H1 (cell line): ENCODE results near the gene OSBP2. TPM values are rescaled to one million over a fixed set of nuclear protein-coding genes. Genes with fewer than 3 reads are reported as not detected.

Source experiments
- CTCF ChIA-PET: fragments of 300-600 bp; sonication (Branson Sonifier 250); formaldehyde crosslinking; loops from one replicate; lab custom pipeline; 2021; ENCODE audit not compliant: partially characterized antibody; lab: Charles Lee
- POLR2A ChIA-PET: fragments of 300-600 bp; sonication (Branson Sonifier 250); formaldehyde crosslinking; loops from one replicate; lab custom pipeline; 2021; ENCODE audit warnings: inconsistent platforms; ENCODE audit not compliant: partially characterized antibody; lab: Charles Lee
- DNase-seq, 2 experiments: peaks; one replicate each; pipeline versions ENCODE4 v3.0.0 to v3.0.0-alpha.2; 2010 to 2022; ENCODE audit warnings: low spot score in 2 of 2, low read depth in 1 of 2, mixed read lengths in 1 of 2
- FAIRE-seq: peaks from 2 replicates; lab custom pipeline; 2011; peaks lifted over from hg19 to GRCh38; lab: Jason Lieb, UNC
- H2AFZ ChIP-seq: 2 replicates; pipeline ENCODE4 v1.8.1; 2012; ENCODE audit warnings: low read length, inconsistent platforms
- H2AK5ac ChIP-seq: 2 replicates; pipeline ENCODE4 v1.6.1; 2013; ENCODE audit warnings: low read depth, low read length
- H2BK120ac ChIP-seq: replicated peaks from 2 replicates; pipeline ENCODE3; 2013; ENCODE audit warnings: low read depth, low read length, inconsistent platforms
- H2BK12ac ChIP-seq: 2 replicates; pipeline ENCODE4 v1.6.1; 2013; ENCODE audit warnings: low read depth, low read length
- H2BK15ac ChIP-seq: 2 replicates; pipeline ENCODE4 v1.6.1; 2013; ENCODE audit warnings: low read length
- H2BK20ac ChIP-seq: 2 replicates; pipeline ENCODE4 v1.6.1; 2013; ENCODE audit warnings: low read length
- H2BK5ac ChIP-seq: 2 replicates; pipeline ENCODE4 v1.6.1; 2013; ENCODE audit warnings: low read depth, low read length
- H3K14ac ChIP-seq: 2 replicates; pipeline ENCODE4 v1.6.1; 2013; ENCODE audit warnings: inconsistent platforms; ENCODE audit not compliant: insufficient read length
- H3K18ac ChIP-seq: 2 replicates; pipeline ENCODE4 v1.6.1; 2013; ENCODE audit warnings: low read length; ENCODE audit errors: extremely low read depth
- H3K23ac ChIP-seq: 2 replicates; pipeline ENCODE4 v1.6.1; 2013; ENCODE audit warnings: inconsistent platforms; ENCODE audit not compliant: insufficient read length
- H3K23me2 ChIP-seq: 2 replicates; pipeline ENCODE4 v1.6.1; 2013; ENCODE audit warnings: low read depth, low read length
- H3K27ac ChIP-seq: 2 replicates; pipeline ENCODE4 v1.6.1; 2011; ENCODE audit warnings: low read depth, low read length, inconsistent platforms
- H3K27me3 ChIP-seq, 4 experiments: replicated peaks in 1 of 4; 1 replicate in 1 of 4; 2 replicates in 3 of 4; pipeline versions ENCODE4 v1.6.1 to v1.8.1; 2011 to 2013; ENCODE audit warnings: low read length in 3 of 4, mild to moderate bottlenecking in 3 of 4, inconsistent platforms in 2 of 4, mixed read lengths in 2 of 4, moderate library complexity in 1 of 4; ENCODE audit not compliant: control insufficient read depth in 3 of 4, insufficient read depth in 3 of 4; ENCODE audit errors: extremely low read depth in 1 of 4
- H3K36me3 ChIP-seq, 4 experiments: 2 replicates each; pipeline versions ENCODE4 v1.6.1 to v1.8.1; 2011 to 2013; ENCODE audit warnings: mild to moderate bottlenecking in 4 of 4, low read length in 3 of 4, moderate library complexity in 2 of 4, control low read depth in 1 of 4, inconsistent platforms in 1 of 4; ENCODE audit not compliant: insufficient read depth in 4 of 4, control insufficient read depth in 2 of 4
- H3K4ac ChIP-seq: replicated peaks from 2 replicates; pipeline ENCODE3; 2013; ENCODE audit warnings: low read length, low read depth, mixed read lengths, inconsistent platforms; ENCODE audit not compliant: insufficient read length
- H3K4me1 ChIP-seq, 4 experiments: replicated peaks in 1 of 4; 1 replicate in 1 of 4; 2 replicates in 3 of 4; pipeline versions ENCODE4 v1.6.1 to v1.8.1; 2011 to 2013; ENCODE audit warnings: low read length in 3 of 4, inconsistent platforms in 2 of 4, mixed read lengths in 1 of 4; ENCODE audit not compliant: insufficient read depth in 4 of 4, control insufficient read depth in 3 of 4
- H3K4me2 ChIP-seq, 2 experiments: 2 replicates each; pipeline versions ENCODE4 v1.6.1 to v1.8.1; 2011 to 2013; ENCODE audit warnings: low read depth in 2 of 2, low read length in 2 of 2, control low read depth in 1 of 2, inconsistent platforms in 1 of 2, mild to moderate bottlenecking in 1 of 2; ENCODE audit not compliant: insufficient read depth in 1 of 2
- H3K4me3 ChIP-seq, 4 experiments: fragments of 200-600, 300-600 bp in 1 of 4; sonication (generic), shearing (Covaris generic), sonication (Bioruptor Twin) in 1 of 4; 2 replicates each; pipeline versions ENCODE4 v1.5.1 to v1.8.1; 2011 to 2016; ENCODE audit warnings: low read length in 4 of 4, low read depth in 3 of 4, control low read depth in 2 of 4, inconsistent platforms in 2 of 4, mild to moderate bottlenecking in 2 of 4, mixed read lengths in 1 of 4, moderate library complexity in 1 of 4; ENCODE audit not compliant: insufficient read depth in 2 of 4; ENCODE audit errors: extremely low read depth in 1 of 4
- H3K56ac ChIP-seq: replicated peaks from 2 replicates; pipeline ENCODE3; 2013; ENCODE audit warnings: low read depth, mild to moderate bottlenecking, mixed read lengths, low read length, inconsistent platforms; ENCODE audit not compliant: insufficient read length
- H3K79me1 ChIP-seq: 2 replicates; pipeline ENCODE4 v1.6.1; 2013; ENCODE audit warnings: low read depth, low read length, control low read depth
- H3K79me2 ChIP-seq, 2 experiments: 2 replicates each; pipeline versions ENCODE4 v1.6.1 to v1.8.1; 2012 to 2013; ENCODE audit warnings: low read length in 2 of 2, mild to moderate bottlenecking in 2 of 2, inconsistent platforms in 1 of 2; ENCODE audit not compliant: insufficient read depth in 2 of 2, control insufficient read depth in 1 of 2
- H3K9ac ChIP-seq, 4 experiments: replicated peaks in 1 of 4; 1 replicate in 1 of 4; 2 replicates in 3 of 4; pipeline versions ENCODE4 v1.6.1 to v1.8.1; 2011 to 2013; ENCODE audit warnings: low read depth in 3 of 4, low read length in 3 of 4, control low read depth in 2 of 4, mild to moderate bottlenecking in 2 of 4, moderate library complexity in 2 of 4, inconsistent platforms in 1 of 4; ENCODE audit errors: extremely low read depth in 1 of 4
- H3K9me3 ChIP-seq, 2 experiments: 2 replicates each; pipeline versions ENCODE4 v1.6.1 to v1.8.1; 2012 to 2013; ENCODE audit warnings: mild to moderate bottlenecking in 2 of 2, moderate library complexity in 2 of 2, control low read depth in 1 of 2, inconsistent platforms in 1 of 2, low read depth in 1 of 2, low read length in 1 of 2, mixed read lengths in 1 of 2; ENCODE audit not compliant: insufficient read depth in 2 of 2
- H4K20me1 ChIP-seq, 2 experiments: replicated peaks in 1 of 2; 2 replicates each; pipeline versions ENCODE3 to v1.8.1; 2011 to 2013; ENCODE audit warnings: inconsistent platforms in 2 of 2, low read length in 2 of 2, mild to moderate bottlenecking in 1 of 2; ENCODE audit not compliant: insufficient read depth in 2 of 2, control insufficient read depth in 1 of 2
- H4K5ac ChIP-seq: 2 replicates; pipeline ENCODE4 v1.6.1; 2013; ENCODE audit warnings: low read length, low read depth, mixed read lengths, inconsistent platforms; ENCODE audit not compliant: insufficient read length
- H4K8ac ChIP-seq: 2 replicates; pipeline ENCODE4 v1.8.0; 2013; ENCODE audit warnings: mild to moderate bottlenecking, moderate library complexity, low read length, inconsistent platforms; ENCODE audit not compliant: insufficient read depth; ENCODE audit errors: extremely low read depth
- H4K91ac ChIP-seq: replicated peaks from 2 replicates; pipeline ENCODE3; 2013; ENCODE audit warnings: low read length, mixed read lengths, inconsistent platforms; ENCODE audit not compliant: insufficient read length
- CBX5 ChIP-seq: fragments of 300-800, 300-1000 bp; sonication (generic); IDR thresholded peaks from 2 replicates; pipeline ENCODE4 v1.7.1; 2016; ENCODE audit warnings: antibody characterized with exemption, low read length, low read depth
- CHD2 ChIP-seq: IDR thresholded peaks from 2 replicates; pipeline ENCODE4 v1.6.1; 2012; ENCODE audit warnings: low read length, improper control_type of control experiment
- CREB1 ChIP-seq: IDR thresholded peaks from 2 replicates; pipeline ENCODE4 v1.6.1; 2012; ENCODE audit warnings: inconsistent platforms
- EGR1 ChIP-seq: IDR thresholded peaks from 2 replicates; pipeline ENCODE4 v1.6.1; 2011; ENCODE audit warnings: low read depth, low read length, borderline replicate concordance
- FOSL1 ChIP-seq: IDR thresholded peaks from 2 replicates; pipeline ENCODE4 v1.6.1; 2011; ENCODE audit warnings: mild to moderate bottlenecking, low read depth, low read length, moderate library complexity; ENCODE audit not compliant: insufficient read depth
- GABPA ChIP-seq: IDR thresholded peaks from 2 replicates; pipeline ENCODE4 v1.6.1; 2011; ENCODE audit warnings: mild to moderate bottlenecking, low read length, moderate library complexity, borderline replicate concordance; ENCODE audit not compliant: insufficient read depth
- GTF2F1 ChIP-seq: IDR thresholded peaks from 2 replicates; pipeline ENCODE4 v1.6.1; 2012; ENCODE audit warnings: low read depth, low read length, improper control_type of control experiment, borderline replicate concordance
- RBBP5 ChIP-seq: IDR thresholded peaks from 2 replicates; pipeline ENCODE4 v1.7.1; 2012; ENCODE audit warnings: low read depth, mild to moderate bottlenecking, inconsistent platforms, low read length, moderate library complexity, borderline replicate concordance
- TAF1 ChIP-seq: IDR thresholded peaks from 2 replicates; pipeline ENCODE4 v1.6.1; 2011; ENCODE audit warnings: mild to moderate bottlenecking, low read depth, low read length
- WGBS, 2 experiments: shearing (Covaris generic) in 1 of 2; methylation state at CpG; one replicate each; pipeline versions ENCODE4 v1.1.6 to v1.1.7; 2013 to 2015; ENCODE audit warnings: low lambda C conversion rate in 2 of 2, mixed read lengths in 2 of 2, inconsistent platforms in 1 of 2, low coverage in 1 of 2, missing lambda C conversion rate in 1 of 2; ENCODE audit not compliant: insufficient replicate concordance in 2 of 2, insufficient coverage in 1 of 2, insufficient read length in 1 of 2; ENCODE audit errors: extremely low coverage in 1 of 2, missing lambda C conversion rate in 1 of 2; 5-methylcytosine and 5-hydroxymethylcytosine counted together
- polyA plus RNA-seq, 7 experiments: library from polyadenylated mRNA; depleted of rRNA in 3 of 7; stranded (reverse) in 5 of 7; unstranded in 2 of 7; fragments of >200 nt in 5 of 7; fragments of 200-250 nt in 2 of 7; gene quantifications; 1 replicate in 5 of 7; 2 replicates in 1 of 7; 4 replicates in 1 of 7; pipeline versions ENCODE4 v1.2.1 to v1.2.3, GENCODE V29; 2011 to 2013; ENCODE audit warnings: missing spikeins in 2 of 7, mixed read lengths in 2 of 7
- total RNA-seq: library from RNA; stranded (reverse); fragmentation: NEBNext Ultra II Directional; extraction: Animal tissue kit (Norgen Biotek cat#: 25700); gene quantifications from 2 replicates; pipeline ENCODE4 v1.2.1, GENCODE V29; 2021

OSBP2 gene
- total and polyA plus RNA-seq, 2 of the 8 experiments (the other 6 are each of a cell fraction or from before 2014, with no cell fraction given) = 3.4 to 3.7 TPM

GRCh38 chr22:30717952-30718351, 23.3 kb downstream of the OSBP2 start:
- Histone ChIP-seq H3K9me3 (no peaks in the 10 kb centered on the region), H3K4me3 (no peak overlapping the region), H3K79me2 (no peaks in the 10 kb centered on the region), H3K23ac (no peak overlapping the region), H2BK120ac (no peak overlapping the region), H4K8ac (no peak overlapping the region), H2AFZ (no peak overlapping the region), H4K20me1 (no peaks in the 10 kb centered on the region), H2BK5ac (no peak overlapping the region), H2AK5ac (no peak overlapping the region), H3K23me2 (no peaks in the 10 kb centered on the region), H3K27ac (no peak overlapping the region), H4K91ac (no peak overlapping the region), H3K56ac (no peak overlapping the region), H3K18ac (no peak overlapping the region), H3K4ac (no peak overlapping the region), H4K5ac (no peak overlapping the region), H2BK15ac (no peak overlapping the region; the same call in 1 of the 2 replicates), H2BK12ac (no peak overlapping the region), H3K79me1 (no peaks in the 10 kb centered on the region), H3K36me3 (no peaks in the 10 kb centered on the region), H3K9ac (no peak overlapping the region), H2BK20ac (no peak overlapping the region), H3K27me3 (no peaks in the 10 kb centered on the region), H3K4me2 (no peak overlapping the region), H3K14ac (no peak overlapping the region), H3K4me1 (no peaks in the 10 kb centered on the region)
- no peak for DNase-seq
- no peak for FAIRE-seq
- POLR2A ChIA-PET = no interaction called here
- WGBS, 2 experiments = 78% methylated on average over 3 of the region's 3 CpGs; no CpG with 5 or more reads in 1 of the 2 experiments
- CTCF ChIA-PET = interaction anchor here (0.6 to 3.1 kb wide), 8 partner anchors 9 to 233 kb away, joined by 3 to 9 read pairs (median 3); partner anchors contain the start of gene SLC35E4
- TF ChIP-seq CREB1 = no peak
- TF ChIP-seq GTF2F1 = no peak
- TF ChIP-seq CBX5 = no peak
- no peak for TF ChIP-seq RBBP5
- TF ChIP-seq FOSL1 = no peak
- TF ChIP-seq CHD2 = no peak
- TF ChIP-seq GABPA = no peak
- TF ChIP-seq EGR1 = no peak
- TF ChIP-seq TAF1 = no peak
